ENCODE results near the gene TMEM14C.

DNA sequence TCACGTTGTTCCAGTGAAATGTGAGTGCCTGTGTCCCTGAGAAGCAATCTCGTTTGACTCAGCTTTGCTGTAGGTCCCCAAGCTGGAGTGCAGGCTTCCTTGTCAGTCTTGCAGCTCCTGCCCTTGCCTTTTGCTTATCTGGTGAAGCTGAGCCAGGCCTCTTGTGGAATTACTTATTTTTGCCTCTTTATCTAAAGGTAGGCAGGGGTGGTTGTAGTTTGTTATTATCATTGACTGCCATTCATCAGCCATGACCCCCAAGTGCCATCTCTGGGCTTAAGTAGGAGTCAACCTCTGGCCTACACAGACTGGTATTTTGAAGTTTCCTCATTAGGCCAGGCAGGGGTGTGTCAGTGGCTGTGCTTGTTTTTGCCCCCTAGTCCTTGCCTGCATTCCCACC, 26.9 kb downstream of the TMEM14C start:
- TF ChIP-seq CTCF (IDR thresholded peaks at IDR 0.05) (no peak), POLR2A (IDR thresholded peaks at IDR 0.05) (peak in 1 of 2 donors; percentile 34)

Measured in adrenal gland (tissue), 5 donors.